ENCODE measurements around the gene VIM.

GRCh38 chr10:17234431-17234945 is 6.4 kb downstream of the VIM start:
- TF ChIP-seq CTCF (IDR thresholded peaks at IDR 0.05) (no peak), POLR2A (IDR thresholded peaks at IDR 0.05) (no peak)

All from right lobe of liver (tissue), 4 donors.